SW480 (cell line): ENCODE measurements around the gene VPS36.
"Not testable (repeated sequence)": the region's sequence is repeated elsewhere in the genome, so short reads cannot be mapped to it uniquely, and the experiment has no call there.

Experiments used
- DNase-seq: peaks from one replicate; pipeline ENCODE4 v3.0.0-alpha.2; 2016; ENCODE audit warnings: low spot score

The VPS36 gene, protein sequence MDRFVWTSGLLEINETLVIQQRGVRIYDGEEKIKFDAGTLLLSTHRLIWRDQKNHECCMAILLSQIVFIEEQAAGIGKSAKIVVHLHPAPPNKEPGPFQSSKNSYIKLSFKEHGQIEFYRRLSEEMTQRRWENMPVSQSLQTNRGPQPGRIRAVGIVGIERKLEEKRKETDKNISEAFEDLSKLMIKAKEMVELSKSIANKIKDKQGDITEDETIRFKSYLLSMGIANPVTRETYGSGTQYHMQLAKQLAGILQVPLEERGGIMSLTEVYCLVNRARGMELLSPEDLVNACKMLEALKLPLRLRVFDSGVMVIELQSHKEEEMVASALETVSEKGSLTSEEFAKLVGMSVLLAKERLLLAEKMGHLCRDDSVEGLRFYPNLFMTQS

DNA sequence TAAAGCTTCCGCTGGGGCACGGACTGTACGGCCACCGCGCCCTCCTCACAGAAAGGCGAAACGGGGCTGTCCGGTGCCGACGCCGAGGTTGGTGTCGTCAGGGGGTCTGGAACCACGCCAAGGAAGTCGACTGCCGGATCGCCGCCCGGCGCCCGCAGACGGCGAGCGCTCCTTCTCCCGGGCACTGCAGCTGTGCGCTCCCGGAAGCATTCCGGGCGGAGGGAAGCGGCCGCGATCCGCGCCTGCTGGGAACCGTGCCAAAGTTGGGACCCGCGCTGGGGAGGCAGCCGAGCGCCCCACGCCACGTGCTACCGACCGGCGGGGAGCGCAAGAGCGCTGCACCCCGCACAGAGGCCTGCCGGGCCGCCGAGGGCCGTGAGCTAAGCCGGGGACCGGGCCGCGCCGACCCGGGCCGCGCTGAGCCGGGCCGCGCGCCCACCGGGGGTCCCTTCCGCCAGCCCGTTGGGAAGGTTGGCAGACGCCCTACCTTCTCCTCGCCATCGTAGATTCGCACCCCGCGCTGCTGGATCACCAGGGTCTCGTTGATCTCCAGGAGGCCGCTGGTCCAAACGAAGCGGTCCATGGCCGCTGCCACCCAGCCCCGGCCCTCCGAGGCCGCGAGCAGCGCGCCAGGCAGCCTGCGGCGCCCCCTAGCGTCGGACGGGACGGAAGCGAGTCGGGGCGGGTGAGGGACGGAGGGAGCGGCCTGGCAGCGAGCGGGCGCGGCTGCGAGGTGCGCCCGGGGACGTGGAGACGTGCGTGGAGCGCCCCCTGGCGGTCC is at the start of gene VPS36:
Gene VPS36 (minus strand): TSS at position 623 of the 781 bp plus-strand sequence. CDS start 40 bp downstream, at position 583.
- peak; percentile 92 for DNase-seq

DNA sequence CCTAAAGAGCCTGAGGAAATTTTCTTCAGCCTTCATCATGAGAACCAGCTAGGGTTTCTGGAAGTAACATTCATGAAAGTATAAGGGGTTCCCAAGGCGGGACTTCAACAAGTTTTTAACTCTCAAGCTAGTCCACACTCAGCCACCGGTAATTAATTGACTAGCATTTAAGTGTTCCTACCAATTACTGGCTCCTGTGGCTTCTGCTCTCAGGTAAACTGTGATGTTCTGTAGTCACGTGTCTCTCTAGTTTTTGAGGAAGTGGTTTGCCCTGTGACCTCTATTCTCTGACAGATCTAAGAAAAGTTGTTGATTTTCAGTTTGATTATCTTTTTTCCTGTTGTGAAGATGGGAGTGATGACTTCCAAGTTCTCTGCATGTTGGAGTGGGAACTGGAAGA is 47.5 kb upstream of the VPS36 start:
- not testable (repeated sequence) for DNase-seq

DNA sequence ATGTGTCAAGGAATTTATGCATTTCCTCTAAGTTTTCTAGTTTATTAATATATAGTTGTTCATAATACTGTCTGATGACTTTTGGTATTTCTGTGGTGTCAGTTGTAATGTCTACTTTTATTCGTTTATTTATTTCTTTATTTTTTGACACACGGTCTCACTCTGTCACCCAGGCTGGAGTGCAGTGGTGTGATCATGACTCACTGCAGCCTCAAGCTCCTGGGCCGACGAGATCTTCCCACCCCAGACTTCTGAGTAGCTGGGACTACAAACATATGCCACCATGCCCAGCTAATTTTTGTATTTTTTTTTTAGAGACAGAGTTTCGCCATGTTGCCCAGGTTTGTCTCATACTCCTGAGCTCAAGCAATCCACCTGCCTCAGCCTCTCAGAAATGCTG is 43.8 kb upstream of the VPS36 start:
- not testable (repeated sequence) for DNase-seq

DNA sequence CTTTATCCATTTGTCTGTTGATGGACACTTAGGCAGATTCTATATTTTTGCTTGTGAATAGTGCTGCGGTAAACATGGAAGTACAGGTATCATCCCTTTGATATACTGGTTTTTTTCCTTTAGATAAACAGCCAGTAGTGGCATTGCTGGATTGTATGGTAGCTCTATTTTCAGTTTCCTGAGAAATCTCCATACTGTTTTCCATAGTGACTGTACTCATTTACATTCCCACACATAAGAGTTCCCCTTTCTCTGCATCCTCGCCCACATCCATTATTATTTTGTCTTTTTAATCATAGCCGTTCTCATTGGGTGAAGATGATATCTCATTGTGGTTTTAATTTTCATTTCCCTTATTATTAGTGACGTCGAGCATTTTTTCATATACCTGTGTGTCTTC is 40.6 kb upstream of the VPS36 start:
- DNase-seq, result not testable (repeated sequence)

DNA sequence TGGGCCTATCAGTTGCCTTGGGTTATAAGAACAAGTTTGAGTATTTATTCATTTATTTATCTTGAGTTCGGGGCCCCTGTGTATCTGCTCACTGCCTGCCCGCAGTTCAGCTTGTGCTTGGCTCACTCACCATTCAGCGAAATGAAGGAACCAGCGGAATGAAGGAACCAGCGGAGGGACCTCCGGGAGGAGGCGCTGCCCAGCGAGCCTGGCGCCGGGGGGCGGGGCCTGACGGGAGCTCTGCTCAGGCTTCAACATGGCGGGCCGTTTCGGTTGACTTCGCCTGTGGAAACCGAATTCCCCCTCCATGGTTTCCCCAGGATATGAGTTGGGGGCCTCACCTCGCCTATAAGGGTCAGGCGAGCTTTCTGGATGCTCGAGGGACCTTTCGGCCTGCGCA is 38.3 kb upstream of the VPS36 start:
- DNase-seq, result not testable (repeated sequence)

DNA sequence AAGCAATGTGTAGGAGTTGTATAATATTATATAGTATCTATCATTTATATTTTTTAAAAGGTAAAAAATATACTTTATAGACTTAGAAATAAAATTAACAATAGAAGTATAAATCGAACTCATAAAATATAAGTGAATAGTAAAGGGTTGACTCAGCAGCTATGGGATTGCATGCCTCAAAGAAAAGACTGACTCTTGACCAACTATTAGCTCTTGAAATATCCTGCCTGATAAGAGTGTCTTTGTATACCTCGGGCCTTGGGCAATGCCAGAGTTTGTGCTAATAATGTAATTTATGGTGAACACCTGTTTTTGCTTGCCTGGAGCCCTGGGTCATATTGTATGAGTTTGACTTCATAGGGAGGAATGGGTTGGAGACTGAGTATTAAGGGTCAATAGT is 36.6 kb upstream of the VPS36 start:
- DNase-seq, result not testable (repeated sequence)

DNA sequence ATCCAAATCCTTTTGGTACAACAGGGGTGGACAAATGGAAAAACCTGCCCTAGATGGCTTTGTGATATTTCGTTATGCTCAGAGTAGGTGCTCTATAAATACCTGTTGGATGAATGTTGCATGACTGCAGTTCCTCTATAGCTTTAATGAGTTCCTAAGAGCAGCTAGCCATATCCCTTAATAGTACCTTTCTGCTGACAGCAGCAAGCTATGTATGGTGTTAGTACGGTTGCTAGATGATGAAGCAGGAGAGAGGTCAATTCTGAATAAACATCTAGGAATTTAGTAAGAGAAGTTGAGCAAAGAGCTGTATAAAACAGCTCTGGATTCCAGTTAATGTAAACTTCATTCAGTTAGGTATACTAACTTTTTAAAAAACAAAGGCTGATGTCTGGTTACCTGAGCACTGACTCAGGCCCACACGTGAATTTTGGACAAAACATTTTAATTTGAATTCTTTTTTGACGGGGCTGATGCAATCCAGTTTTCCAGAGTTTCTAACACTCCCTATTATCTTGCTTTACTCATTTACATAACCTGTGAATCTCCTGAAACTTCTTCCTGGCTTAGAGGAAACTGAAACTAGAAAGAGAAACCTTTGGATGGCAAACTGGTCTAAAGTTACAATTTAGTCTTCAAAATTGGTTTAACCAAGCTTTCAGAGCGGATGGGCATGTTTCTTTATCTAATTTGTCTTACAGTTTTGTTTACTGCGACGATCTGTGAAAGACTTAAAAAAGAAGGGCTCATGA is 30.4 kb upstream of the VPS36 start:
- not testable (repeated sequence) for DNase-seq

DNA sequence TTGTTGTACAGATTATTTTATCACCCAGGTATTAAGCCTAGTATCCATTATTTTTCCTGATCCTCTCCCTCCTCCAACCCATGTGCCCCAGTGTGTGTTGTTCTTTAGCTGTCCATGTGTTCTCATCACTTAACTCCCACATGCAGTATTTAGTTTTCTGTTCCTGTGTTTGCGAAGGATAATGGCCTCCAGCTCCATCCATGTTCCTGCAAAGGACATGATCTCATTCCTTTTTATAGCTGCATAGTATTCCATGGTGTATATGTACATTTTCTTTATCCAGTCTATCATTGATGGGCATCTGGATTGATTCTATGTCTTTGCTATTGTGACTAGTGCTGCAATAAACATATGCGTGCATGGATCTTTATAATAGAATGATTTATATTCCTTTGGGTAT is 18.1 kb upstream of the VPS36 start:
- DNase-seq, result not testable (repeated sequence)

DNA sequence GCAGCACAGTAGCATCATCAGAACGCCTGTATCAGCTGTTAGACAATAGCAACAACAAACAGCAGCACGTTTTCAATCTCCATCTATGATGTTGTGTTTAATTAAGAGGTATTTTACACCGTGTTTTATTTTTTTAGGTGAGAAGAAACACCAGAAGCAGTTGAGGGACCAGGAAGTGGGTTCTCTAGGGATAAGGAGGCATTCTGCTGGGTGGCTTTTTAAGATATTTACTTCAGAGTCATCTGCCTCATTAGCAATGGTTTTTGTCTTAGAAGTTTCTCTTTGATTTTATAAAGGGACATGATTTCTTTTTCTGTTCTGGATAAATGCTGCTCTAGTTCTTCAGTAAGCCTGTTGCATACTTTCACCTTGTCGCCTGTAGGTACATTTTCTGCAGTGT is 13.1 kb upstream of the VPS36 start:
- no peak for DNase-seq

DNA sequence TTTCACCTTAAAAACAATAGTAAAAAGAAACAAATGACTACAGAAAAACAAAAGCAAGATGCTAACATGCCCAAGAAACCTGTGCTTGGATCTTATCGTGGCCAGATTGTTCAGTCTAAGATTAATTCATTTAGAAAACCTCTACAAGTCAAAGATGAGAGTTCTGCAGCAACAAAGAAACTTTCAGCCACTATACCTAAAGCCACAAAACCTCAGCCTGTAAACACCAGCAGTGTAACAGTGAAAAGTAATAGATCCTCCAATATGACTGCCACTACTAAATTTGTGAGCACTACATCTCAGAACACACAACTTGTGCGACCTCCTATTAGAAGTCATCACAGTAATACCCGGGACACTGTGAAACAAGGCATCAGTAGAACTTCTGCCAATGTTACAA is 10.8 kb upstream of the VPS36 start:
- no peak for DNase-seq

DNA sequence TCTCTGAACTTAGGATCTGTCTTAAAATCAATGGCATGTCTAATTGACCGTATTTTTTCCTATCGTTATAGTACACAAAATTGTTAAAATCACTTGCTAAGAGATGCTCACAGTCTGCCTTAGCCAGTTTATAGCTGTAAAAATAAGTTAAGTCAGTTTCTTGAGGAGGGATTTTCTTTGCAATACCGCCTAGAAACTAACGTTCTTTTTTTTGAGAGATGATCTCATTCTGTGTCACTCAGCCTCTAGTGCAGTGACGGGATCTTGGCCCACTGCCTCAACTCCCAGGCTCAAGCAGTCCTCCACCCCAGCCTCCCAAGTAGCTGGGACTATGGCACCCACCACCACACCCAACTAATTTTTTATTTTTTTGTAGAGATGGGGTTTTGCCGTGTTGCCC is 9.2 kb upstream of the VPS36 start:
- DNase-seq, result no peak

DNA sequence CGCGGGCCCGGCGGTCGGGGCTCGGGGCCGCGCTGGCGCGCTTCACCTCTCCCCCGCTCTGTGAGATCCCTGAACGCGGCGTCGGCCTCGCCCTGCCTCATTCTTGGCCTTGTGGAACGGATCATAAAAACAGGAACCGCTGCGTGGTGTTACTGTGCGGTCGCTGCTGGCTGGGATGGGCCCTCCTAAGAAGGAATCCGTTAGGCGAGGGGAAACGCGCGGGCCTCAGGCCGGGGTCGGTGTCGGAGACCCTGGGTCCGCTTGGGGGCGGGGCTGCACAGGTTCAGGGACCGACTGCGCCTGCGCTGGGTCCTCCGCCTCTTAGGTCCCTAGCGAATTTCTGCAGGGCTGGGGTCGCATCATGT is 5.2 kb upstream of the VPS36 start:
- DNase-seq, result peak; percentile 68

DNA sequence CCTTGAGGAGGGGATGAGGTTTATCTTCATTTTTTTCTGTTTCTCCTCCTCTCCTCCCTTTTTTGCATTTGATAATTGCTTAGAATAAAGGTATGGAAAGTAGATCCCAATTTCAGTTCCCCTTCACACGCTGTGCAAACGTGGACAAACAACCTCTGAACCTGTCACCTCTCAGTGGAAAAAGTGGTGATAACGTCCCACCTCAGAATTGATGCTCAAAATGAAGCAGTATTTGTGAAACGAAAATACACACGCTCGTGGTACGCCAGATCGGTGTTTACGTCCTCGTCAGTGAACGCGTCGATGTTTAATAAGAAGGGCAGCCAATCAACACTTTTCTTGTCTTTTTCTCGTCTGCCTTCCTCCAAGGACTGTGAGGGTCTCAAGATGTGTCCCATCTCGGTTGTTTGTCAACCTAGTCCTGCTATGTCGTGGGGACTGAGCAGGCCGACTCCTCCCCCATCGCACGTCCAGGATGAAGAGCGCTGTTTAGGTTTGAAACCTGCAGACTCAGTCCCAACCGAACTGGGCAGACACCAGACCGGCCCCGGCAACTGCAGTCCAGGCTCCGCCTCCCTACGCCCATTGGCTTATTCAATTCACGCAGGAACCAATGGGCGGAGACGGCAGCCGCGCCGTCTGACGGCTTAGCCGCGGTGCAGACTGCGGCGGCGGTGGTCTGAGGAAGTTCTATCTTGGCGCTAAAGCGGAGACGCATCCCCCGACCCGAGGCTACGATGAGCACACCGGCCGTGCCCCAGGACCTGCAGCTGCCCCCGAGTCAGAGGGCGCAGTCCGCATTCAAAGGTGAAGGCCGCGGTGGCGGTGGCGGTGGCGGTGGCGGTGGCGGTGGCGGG is 4.6 kb upstream of the VPS36 start, which contains the start of gene CKAP2:
Gene CKAP2 (plus strand): TSS at position 659 of the 857 bp plus-strand sequence. CDS start 79 bp downstream, at position 738.
- DNase-seq, result peak; percentile 97

DNA sequence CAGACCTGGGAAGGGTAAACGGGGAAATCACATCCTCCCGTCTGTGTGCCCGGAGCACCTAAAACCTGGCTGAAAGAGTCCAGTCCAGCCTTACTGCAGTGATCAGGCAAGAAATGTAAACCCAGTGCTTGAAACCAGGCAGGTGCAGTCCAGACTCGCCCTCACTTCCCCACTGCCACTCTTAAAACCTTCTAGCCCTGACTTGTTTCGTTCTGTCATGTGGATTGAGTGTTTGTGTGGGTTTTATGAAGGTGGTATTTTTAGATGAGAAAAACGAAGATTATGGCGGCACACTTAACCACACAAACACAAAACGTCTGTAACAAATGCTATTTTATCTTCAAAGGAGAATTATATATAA is 4.0 kb upstream of the VPS36 start:
- DNase-seq, result peak; percentile 59

DNA sequence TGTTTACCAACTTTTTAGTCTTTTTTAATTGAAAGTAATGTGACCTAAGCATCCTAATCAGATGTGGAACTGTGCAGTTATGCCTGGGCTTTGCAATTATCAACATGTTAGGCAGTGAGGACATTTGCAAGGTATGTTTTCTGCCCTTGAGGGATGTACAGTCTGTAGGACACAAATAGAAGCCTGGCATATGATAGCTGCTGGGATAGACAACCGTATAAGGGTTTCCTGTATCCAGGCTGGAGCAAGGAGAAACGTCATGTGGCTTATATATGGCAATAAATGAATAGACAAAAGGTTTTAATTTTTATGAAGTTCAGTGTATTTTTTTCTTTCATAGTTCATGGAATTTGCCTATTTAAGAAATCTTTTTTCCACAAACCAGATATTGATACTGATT is 2.0 kb upstream of the VPS36 start:
- DNase-seq, result no peak

DNA sequence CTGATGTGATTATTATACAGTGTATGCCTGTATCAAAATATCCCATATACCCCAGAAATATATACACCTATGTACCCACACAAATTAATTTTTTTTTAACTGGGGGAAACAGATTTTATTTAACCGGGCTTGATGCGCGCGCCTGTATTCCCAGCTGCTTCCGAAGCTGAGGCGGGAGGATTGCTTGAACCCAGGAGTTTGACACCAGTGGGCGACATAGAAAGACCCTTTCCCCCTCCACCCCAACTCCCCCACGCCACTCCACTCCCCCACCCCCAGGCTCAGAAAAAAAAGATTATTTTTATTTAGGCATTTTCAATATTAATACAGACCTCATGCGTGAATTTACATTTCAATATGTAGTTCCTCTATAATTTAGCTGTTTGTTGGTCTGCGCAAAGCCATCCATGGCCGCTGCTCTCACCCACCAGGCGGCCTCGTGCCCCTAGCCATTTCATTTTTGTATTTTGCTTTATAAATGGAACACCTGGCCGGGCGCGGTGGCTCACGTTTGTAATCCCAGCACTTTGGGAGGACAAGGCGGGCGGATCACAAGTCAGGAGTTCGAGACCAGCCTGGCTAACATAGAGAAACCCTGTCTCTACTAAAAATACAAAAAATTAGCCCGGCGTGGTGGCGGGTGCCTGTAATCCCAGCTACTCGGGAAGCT is 836 bp upstream of the VPS36 start:
- no peak for DNase-seq

DNA sequence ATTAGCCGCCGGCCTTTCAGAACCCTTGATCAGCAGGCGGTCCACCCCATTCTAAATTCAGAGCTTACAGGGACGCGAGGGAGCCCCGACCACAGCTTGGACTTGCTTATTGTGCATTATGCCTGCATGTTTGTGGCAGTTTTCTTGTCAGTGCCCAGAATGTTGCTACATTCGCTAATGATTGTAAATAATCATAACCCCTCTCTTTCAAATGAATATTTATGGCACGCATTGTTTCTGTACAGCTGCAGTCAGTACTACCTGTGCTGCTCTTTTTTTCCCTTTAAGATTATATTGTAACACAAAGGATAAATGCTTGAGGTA is 321 bp upstream of the VPS36 start:
- no peak for DNase-seq

DNA sequence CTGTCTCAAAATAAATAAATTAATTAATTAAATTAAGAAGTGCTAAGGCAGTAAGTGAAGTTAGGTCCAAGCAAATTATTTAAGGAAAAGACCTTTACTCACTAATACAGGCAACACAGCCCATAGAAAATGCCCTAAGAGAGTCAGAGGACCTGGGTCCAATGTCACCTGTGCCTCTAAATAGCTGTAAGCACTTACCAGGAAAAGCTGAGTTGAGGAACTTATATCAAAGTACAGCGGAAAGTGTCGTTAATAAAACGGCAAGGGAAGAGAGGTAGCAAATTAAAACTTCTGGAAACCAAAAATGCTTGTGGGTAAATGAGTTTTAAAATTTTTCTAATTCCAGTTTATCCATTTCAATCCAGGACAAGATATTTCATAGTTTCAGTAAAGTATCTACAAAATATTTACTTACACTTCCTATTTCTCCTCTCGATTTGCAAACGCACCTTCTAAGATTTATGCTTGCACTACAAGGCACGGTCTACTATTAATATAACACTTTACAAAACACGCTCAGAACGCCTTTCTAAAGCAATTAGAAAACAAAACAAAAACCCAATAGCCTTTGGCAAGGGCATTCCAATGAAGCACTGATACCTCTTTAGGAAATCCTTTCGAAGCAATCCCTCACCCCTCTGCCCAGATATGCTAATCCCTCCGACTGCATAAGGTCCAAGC is 963 bp downstream of the VPS36 start:
- DNase-seq, result peak; percentile 22

DNA sequence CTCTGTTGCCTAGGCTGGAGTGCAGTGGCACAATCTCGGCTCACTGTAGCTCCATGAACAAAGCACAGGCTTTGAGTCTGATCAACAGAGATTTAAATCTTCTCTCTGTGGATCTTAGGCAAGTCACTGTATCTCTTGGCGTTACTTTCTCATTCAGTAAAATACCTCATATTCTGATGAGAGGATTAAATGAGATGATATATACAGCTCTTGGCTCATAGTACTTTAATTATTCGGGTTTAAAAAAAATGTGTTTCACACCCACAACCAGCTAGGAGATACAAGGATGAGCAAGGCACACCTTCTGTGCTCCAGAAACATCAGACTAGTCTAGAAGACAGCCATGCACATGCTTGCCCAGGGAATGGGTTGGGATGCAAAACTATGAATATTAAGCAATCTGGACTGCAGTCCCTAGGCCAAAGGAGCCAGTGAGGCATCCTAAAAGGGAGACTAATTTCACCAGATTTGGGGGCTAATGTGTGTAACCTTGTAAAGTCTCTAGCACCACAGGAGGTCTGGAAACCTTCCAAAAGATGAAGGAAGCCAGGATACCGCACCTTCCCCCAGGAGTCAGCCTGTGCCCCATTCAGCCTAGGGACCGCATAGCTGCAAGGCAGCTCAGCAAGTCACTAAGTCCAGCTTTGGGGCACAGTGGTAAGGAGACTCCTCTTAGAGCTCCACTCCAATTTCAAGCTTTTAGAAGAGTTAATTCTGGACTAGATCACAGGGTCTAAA is 2.5 kb downstream of the VPS36 start:
- DNase-seq, result no peak

DNA sequence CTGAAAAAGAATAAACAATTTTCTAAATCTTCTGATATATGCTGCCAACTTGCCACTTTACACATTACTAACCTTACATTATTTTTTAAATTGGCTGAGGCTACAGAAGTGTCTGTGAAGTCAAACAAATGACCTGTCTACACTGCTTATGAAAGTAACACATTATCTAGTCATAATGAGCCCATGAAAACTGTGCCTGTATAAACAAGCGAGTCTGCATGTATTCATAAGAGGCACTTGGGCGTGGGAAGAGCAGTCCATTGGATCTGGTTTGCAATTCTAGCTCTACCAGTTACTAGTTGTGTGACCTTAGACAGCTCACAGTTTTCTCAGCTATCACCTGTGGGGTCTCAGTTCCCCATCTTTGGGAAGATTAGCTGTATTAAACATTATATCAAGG is 3.1 kb downstream of the VPS36 start:
- DNase-seq, result no peak
